ENCODE results near the gene COL11A2. TPM values are rescaled to one million over a fixed set of nuclear protein-coding genes. Genes with fewer than 3 reads are reported as not detected.

COL11A2 gene
- total and polyA plus RNA-seq, 2 experiments from 2014 or later, result 59.6 to 94.6 TPM

GRCh38 chr6:33211136-33211535 lies 18.9 kb upstream of the COL11A2 start:
- H3K27ac ChIP-seq, result no peak overlapping the region
- no peaks in the 10 kb centered on the region for H3K9me3 ChIP-seq (ENCODE audit: low read depth)
- H3K4me1 ChIP-seq (ENCODE audit: low read depth), result peaks cover 18% of the 10 kb centered on the region
- H3K36me3 ChIP-seq, result no peaks in the 10 kb centered on the region
- TF ChIP-seq, protein P1, sequence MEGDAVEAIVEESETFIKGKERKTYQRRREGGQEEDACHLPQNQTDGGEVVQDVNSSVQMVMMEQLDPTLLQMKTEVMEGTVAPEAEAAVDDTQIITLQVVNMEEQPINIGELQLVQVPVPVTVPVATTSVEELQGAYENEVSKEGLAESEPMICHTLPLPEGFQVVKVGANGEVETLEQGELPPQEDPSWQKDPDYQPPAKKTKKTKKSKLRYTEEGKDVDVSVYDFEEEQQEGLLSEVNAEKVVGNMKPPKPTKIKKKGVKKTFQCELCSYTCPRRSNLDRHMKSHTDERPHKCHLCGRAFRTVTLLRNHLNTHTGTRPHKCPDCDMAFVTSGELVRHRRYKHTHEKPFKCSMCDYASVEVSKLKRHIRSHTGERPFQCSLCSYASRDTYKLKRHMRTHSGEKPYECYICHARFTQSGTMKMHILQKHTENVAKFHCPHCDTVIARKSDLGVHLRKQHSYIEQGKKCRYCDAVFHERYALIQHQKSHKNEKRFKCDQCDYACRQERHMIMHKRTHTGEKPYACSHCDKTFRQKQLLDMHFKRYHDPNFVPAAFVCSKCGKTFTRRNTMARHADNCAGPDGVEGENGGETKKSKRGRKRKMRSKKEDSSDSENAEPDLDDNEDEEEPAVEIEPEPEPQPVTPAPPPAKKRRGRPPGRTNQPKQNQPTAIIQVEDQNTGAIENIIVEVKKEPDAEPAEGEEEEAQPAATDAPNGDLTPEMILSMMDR (IDR thresholded peaks at IDR 0.05; ENCODE audit: low read depth, low read length), result no peak
- DNase-seq (ENCODE audit: low read depth in 1 of 2, low spot score in 1 of 2), result no peak
- no peak overlapping the region for H3K4me3 ChIP-seq
- H3K27me3 ChIP-seq, result no peaks in the 10 kb centered on the region

GRCh38 chr6:33209856-33210255 lies 17.6 kb upstream of the COL11A2 start:
- DNase-seq (ENCODE audit: low read depth in 1 of 2, low spot score in 1 of 2), result no peak
- no peaks in the 10 kb centered on the region for H3K9me3 ChIP-seq (ENCODE audit: low read depth)
- no peak overlapping the region for H3K27ac ChIP-seq
- peaks cover 9% of the 10 kb centered on the region for H3K4me1 ChIP-seq (ENCODE audit: low read depth)
- no peaks in the 10 kb centered on the region for H3K27me3 ChIP-seq
- H3K36me3 ChIP-seq, result no peaks in the 10 kb centered on the region
- H3K4me3 ChIP-seq, result no peak overlapping the region
- TF ChIP-seq, protein P1 (IDR thresholded peaks at IDR 0.05; ENCODE audit: low read depth, low read length), result no peak

DNA sequence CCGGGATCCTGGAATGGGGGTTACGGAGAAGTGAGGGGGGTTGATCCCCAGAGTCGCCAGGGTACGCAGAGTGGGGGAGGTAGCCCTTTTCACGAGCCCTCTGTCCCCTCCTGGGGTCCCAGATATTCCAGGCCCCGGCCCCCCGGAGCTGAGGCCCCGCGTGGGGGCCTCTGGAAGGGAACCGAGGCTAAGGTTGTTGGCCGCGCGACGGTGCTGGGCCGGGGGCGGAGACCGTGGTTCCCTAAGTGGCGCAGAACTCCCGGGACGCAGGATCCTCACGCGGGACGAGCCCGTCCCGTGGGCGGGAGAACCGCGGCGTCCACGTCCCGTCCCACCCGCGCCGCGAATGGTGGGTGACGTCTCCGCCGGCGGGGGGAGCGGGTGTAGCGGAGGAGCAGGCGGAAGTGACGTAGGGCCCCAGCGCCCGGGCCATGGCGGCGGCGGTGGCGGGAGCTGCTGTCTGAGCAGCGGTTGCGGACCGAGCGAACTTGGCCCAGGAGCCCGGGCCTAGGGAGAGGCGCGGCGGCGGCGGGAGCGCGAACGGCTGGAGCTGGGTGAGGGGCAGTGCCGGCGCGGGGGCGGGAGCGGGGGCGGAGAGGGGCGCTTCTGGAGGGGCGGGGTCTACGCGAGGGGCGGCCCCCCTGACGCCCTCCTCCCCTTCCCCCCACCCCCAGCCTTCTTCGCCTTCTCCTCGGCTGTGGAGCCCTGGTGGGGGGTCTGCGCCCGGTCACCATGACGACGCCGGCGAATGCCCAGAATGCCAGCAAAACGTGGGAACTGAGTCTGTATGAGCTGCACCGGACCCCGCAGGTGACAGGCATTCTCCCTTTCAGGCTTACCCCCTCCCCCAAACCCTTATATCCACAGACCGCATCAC lies 16.1 kb upstream of the COL11A2 start, which contains the start of gene RING1:
RING1 (plus strand) TSS at position 410 of the 877 bp plus-strand sequence; CDS start at position 733, 323 bp downstream.
- peak; percentile 84 to 85 for DNase-seq (ENCODE audit: low read depth in 1 of 2, low spot score in 1 of 2)
- Histone ChIP-seq H3K4me3 (peak within 1 kb of the TSS; percentile 72), H3K9me3 (ENCODE audit: low read depth) (no peaks in the 10 kb centered on the region), H3K4me1 (ENCODE audit: low read depth) (peaks cover 12% of the 10 kb centered on the region), H3K27me3 (no peaks in the 10 kb centered on the region), H3K36me3 (peaks cover 1% of the 10 kb centered on the region), H3K27ac (peak within 1 kb of the TSS; percentile 73)
- TF ChIP-seq, protein P1 (IDR thresholded peaks at IDR 0.05; ENCODE audit: low read depth, low read length), result no peak

DNA sequence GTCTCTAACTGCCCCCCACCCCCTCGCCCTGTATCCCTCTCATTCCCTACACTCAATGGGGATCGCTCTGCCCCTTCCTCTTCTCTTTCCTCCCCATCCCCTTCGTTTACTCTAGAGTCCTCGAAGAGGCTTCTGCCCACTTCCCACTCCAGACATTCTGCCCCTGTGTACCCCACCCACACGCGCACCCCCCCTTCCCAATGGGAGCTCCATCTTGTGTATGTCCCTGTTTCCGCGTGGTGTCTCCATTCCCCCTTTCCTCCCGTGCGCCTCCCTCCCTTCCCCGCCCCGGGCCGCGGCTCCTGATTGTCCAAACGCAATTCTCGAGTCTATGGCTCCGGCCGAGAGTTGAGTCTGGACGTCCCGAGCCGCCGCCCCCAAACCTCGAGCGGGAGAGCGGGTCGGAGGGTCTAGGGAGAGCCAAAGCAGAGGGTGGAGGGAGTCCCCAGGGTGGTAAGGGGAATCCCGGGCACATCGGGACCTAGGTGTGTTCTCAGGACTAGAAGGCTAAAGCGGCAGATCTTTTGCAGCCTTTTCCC lies 15.4 kb upstream of the COL11A2 start:
- TF ChIP-seq, protein P1 (IDR thresholded peaks at IDR 0.05; ENCODE audit: low read depth, low read length), result no peak
- H3K4me1 ChIP-seq (ENCODE audit: low read depth), result peaks cover 10% of the 10 kb centered on the region
- no peaks in the 10 kb centered on the region for H3K9me3 ChIP-seq (ENCODE audit: low read depth)
- H3K36me3 ChIP-seq, result peaks cover 8% of the 10 kb centered on the region
- DNase-seq (ENCODE audit: low read depth in 1 of 2, low spot score in 1 of 2), result peak; percentile 63 to 69
- peak overlapping the region; percentile 73 for H3K27ac ChIP-seq
- peak overlapping the region; percentile 72 for H3K4me3 ChIP-seq
- no peaks in the 10 kb centered on the region for H3K27me3 ChIP-seq

- Histone ChIP-seq H3K9me3 (ENCODE audit: low read depth) (no peaks in the 10 kb centered on the region), H3K4me3 (peak overlapping the region; percentile 72), H3K36me3 (peaks cover 14% of the 10 kb centered on the region), H3K27ac (no peak overlapping the region), H3K27me3 (no peaks in the 10 kb centered on the region), H3K4me1 (ENCODE audit: low read depth) (peaks cover 12% of the 10 kb centered on the region)
- TF ChIP-seq, protein P1 (IDR thresholded peaks at IDR 0.05; ENCODE audit: low read depth, low read length), result no peak
- no peak for DNase-seq (ENCODE audit: low read depth in 1 of 2, low spot score in 1 of 2)
These were observed 14.7 kb upstream of the COL11A2 start for GRCh38 chr6:33206864-33207551.

Measured in cardiac muscle cell (in vitro differentiated cells and primary cell).